Astrocyte of the cerebellum (primary cell): ENCODE measurements around the gene MADCAM1.

Experiments used
- DNase-seq: peaks from one replicate; pipeline ENCODE4 v3.0.0-alpha.2; 2011; ENCODE audit warnings: low read depth
- H3K4me3 ChIP-seq: 2 replicates; pipeline ENCODE4 v1.5.1; 2011; ENCODE audit warnings: mild to moderate bottlenecking, low read depth, low read length, moderate library complexity
- CTCF ChIP-seq: IDR thresholded peaks from 2 replicates; pipeline ENCODE4 v1.5.1; 2012; ENCODE audit warnings: low read length, low read depth, moderate library complexity, mild to moderate bottlenecking; ENCODE audit errors: missing control alignments
- in situ Hi-C: cut with HindIII; loops from 2 replicates; pipeline ENCODE4 v1.10.0; 2017; ENCODE audit warnings: low sequenced_read_pairs

The MADCAM1 gene

DNA sequence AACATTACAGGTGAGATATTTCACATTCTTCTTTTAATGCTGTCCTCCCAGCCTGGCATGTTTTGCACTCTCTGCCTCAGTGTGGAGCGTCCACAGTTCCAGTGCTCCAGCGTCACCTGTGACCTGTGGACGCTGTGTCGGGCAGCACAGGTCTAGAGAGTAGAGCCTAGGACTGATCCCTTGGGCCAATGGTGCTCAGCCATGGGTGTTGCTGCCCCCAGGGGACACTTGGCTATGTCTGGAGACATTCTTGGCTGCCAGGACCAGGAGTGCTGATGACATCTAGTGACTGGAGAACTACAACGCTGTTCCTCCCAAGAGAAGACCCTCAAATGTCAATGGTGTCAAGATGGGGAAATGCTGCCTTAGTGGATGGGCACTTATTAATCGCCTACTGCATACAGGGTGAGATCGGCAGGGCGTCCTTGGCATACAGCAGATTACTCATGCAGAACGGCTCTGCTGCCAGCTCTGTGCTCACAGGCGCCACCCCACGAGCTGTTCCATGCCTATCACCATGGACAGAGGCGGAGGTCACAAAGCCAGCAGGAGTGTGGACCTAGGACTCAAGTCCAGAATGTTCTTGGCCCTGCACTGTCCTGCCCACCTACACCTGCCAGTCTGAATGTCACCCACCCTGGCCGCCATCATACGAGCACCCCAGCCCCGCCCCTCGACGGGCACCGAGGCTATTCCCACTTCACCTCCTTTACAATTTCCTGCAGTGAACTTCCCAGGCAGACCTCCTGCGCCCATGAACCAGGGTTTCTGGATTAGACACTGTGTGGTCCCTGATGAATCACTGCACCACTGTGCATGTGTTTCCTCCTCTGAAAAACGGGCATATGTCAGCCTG is 13.9 kb upstream of the MADCAM1 start:
- in situ Hi-C loops: no loop called here
- H3K4me3 ChIP-seq: no peak overlapping the region
- no peak for DNase-seq
- TF ChIP-seq CTCF: no peak

GRCh38 chr19:483332-484072 is 12.8 kb upstream of the MADCAM1 start:
- DNase-seq: no peak
- no peak for TF ChIP-seq CTCF
- in situ Hi-C loops: no loop called here
- no peak overlapping the region for H3K4me3 ChIP-seq

DNA sequence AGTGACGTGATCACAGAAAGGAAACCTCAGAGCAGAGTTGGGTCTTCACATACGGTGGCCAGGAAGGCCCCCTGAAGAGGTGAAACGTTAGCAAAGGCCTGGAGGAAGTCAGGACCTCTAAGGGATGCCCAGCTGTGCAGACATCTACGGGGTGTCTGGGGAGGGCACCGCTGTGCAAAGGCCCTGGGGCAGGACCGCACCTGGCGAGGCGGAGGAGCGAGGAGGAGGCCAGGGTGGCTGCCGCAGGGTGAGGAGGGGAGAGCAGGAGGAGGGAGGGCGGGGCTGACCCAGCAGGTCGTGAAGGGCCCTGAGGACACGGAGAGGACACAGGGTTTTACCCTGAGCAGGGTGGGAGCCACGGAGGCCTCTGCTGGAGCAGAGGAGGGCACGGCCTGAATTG is 11.8 kb upstream of the MADCAM1 start:
- no peak for TF ChIP-seq CTCF
- in situ Hi-C loops: no loop called here
- no peak for DNase-seq

GRCh38 chr19:485077-485476 is 11.2 kb upstream of the MADCAM1 start:
- no peak for DNase-seq
- TF ChIP-seq CTCF: no peak
- in situ Hi-C loops: no loop called here
- no peak overlapping the region for H3K4me3 ChIP-seq

More for the DNA sequence above, 11.8 kb upstream of the MADCAM1 start:
- H3K4me3 ChIP-seq: no peak overlapping the region

DNA sequence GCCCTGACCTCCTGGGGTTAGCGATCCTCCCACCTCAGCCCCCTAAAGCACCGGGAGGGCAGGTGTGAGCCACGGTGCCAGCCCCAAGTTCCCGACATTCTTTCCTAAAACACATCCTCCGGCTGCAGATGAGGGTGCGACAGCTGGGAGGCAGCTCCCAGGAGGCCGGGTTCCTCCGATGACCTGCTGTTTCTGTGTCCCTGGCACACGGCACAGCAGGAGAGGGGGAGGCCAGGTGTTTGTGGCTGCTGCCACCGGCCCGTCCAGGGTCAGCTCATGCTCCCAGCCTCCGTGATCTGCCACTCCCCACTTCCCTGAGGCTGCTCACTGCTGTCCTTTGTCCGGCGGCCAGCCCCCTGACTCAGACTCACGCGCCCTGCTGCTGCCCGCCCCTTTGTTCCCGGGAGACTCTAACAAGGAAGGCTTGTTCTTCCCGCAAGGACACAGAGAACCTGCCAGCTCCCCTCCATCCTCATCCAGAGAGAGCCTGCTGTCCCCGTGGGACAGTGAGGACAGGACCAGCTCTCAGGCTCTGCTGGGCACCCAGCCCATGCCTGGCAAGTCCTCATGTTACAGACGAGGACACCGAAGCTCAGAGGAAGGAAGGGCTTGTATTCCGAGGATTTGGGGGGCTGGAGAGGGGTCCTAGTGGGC is 10.6 kb upstream of the MADCAM1 start:
- no peak for TF ChIP-seq CTCF
- DNase-seq: no peak
- H3K4me3 ChIP-seq: no peak overlapping the region
- in situ Hi-C loops: no loop called here

DNA sequence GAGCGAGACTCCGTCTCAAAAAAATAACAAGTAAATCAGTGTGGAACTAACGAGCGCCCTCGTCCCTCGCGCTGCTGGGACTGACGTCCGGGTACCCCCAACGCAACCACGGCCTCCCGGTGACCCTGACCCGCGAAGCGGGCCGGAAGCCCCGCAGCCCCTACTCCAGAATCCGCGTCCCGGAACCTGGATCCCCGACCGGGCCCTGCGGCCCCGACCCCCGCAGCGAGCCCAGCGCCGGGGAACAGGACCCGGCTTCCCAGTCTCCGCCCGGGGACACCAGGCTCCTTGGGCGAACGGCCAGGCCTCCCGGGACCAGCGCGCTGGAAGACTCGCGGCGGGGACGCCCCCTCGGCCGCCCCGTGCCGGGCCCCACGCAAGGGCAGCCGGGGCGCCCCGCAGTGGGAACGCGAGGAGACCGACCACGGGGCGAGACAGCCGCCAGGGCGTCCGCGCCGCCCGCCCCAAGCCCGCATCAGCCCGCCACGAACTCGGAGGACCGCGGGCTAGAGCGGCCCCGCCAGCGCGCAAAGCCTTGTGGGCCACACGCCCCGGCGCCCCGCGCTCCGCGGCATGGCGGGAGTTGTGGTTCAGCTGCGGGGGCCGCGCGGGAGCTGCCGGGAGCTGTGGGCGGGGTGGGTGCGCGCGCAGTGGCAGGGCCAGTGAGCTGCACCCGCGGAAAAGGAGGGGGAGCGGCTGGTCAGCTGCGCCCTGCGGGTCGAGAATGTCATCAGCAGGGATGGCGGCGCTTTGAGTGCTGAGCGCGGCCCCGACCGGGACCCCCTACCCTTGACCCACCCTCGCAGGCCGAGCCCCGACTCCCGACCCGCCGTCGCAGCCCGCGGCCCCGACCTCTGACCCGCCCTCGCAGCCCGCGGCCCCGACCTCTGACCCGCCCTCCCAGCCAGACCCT is 7.5 kb upstream of the MADCAM1 start:
- TF ChIP-seq CTCF: no peak
- in situ Hi-C loops: no loop called here
- peak overlapping the region; percentile 85 for H3K4me3 ChIP-seq
- peak; percentile 83 for DNase-seq
